Measurements from ENCODE around the gene UGCG.
"Not testable (repeated sequence)": the region's sequence is repeated elsewhere in the genome, so short reads cannot be mapped to it uniquely, and the experiment has no call there.

The UGCG gene

DNA sequence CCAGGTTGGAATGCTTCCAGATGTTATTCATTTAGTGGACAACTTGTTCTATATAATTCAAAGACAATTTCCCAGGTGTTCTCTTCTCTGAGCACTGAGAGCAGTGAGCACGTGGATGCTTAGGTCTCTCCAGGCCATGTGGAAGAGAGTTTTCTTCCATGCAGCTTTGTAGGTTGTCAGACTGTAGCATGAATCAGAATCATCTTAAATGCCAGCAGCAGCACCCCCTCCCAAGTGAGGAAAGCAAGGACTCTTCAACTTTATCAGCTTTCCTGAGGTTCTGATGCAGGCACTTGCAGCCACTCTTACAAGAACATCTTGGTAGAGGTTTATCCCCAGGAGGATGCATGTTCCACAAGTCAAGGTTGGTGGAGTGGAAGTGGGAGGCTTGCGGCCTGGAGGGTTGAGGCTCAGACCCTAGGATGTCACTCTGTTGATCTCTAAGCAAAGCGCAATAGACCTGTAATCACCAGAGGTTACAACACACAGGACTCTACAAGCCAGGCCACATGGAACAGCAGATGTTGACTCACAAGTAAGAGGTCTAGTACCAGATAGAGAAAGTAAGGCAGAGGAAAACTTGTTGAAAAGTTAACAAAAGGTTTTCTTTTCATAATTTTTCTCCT lies 47.7 kb downstream of the UGCG start:
- peak; percentile 15; the same call in 2 of the 3 replicates for ATAC-seq
- no peak for TF ChIP-seq ESRRG (CRISPR knock-in tag; IDR thresholded peaks at IDR 0.05)
- TF ChIP-seq BACH2 (CRISPR knock-in tag; IDR thresholded peaks at IDR 0.05; ENCODE audit: borderline replicate concordance): no peak
- no peak for TF ChIP-seq ZNF8 (CRISPR knock-in tag; IDR thresholded peaks at IDR 0.05)
- no peak for TF ChIP-seq TSHZ2 (CRISPR knock-in tag; IDR thresholded peaks at IDR 0.05)
- TF ChIP-seq ZNF565 (CRISPR knock-in tag; conservative IDR thresholded peaks at IDR 0.05; ENCODE audit: low read depth): no peak
- TF ChIP-seq CREB5 (CRISPR knock-in tag; IDR thresholded peaks at IDR 0.05; ENCODE audit: low read depth): no peak
- no peak for TF ChIP-seq SNAI2 (CRISPR knock-in tag; IDR thresholded peaks at IDR 0.05)
- TF ChIP-seq RARB (CRISPR knock-in tag; IDR thresholded peaks at IDR 0.05): no peak
- no peak for TF ChIP-seq ISL1 (CRISPR knock-in tag; IDR thresholded peaks at IDR 0.05)
- no peak for TF ChIP-seq ZFP3 (CRISPR knock-in tag; IDR thresholded peaks at IDR 0.05)
- no peak for TF ChIP-seq OSR1 (CRISPR knock-in tag; IDR thresholded peaks at IDR 0.05)
- TF ChIP-seq POU6F1 (CRISPR knock-in tag; IDR thresholded peaks at IDR 0.05; ENCODE audit: borderline replicate concordance, low read depth): no peak
- TF ChIP-seq TCF4 (CRISPR knock-in tag; IDR thresholded peaks at IDR 0.05; ENCODE audit: borderline replicate concordance): no peak
- no peak for TF ChIP-seq GLIS3 (CRISPR knock-in tag; IDR thresholded peaks at IDR 0.05)
- TF ChIP-seq CSRNP3 (CRISPR knock-in tag; IDR thresholded peaks at IDR 0.05): no peak
- TF ChIP-seq CSDC2 (CRISPR knock-in tag; IDR thresholded peaks at IDR 0.05): no peak
- no peak for TF ChIP-seq ARNTL (CRISPR knock-in tag; IDR thresholded peaks at IDR 0.05; ENCODE audit: borderline replicate concordance, low read depth)
- no peak for TF ChIP-seq PPARA (CRISPR knock-in tag; IDR thresholded peaks at IDR 0.05; ENCODE audit: borderline replicate concordance)

DNA sequence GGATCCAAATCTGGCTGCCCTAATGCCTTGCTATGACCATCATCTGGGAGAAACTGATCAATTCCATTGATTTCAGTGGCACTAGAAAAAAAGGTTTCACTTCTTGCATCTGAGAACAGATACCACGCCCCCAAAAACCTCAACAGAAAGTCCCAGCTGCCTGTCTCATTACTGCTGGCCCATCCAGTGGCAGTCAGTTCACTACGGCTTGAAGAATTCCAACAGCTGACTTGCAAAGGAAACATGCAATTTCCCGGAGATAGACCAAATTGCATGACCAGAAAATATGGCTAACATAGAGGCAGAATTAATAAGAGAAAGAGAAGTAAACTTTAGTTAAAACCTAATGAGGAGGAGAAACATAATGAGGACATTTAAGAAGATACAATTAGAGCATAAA lies 48.6 kb downstream of the UGCG start:
- TF ChIP-seq TOX (CRISPR knock-in tag; IDR thresholded peaks at IDR 0.05; ENCODE audit: borderline replicate concordance) (no peak), OSR1 (CRISPR knock-in tag; IDR thresholded peaks at IDR 0.05) (no peak)
- ATAC-seq: no peak

DNA sequence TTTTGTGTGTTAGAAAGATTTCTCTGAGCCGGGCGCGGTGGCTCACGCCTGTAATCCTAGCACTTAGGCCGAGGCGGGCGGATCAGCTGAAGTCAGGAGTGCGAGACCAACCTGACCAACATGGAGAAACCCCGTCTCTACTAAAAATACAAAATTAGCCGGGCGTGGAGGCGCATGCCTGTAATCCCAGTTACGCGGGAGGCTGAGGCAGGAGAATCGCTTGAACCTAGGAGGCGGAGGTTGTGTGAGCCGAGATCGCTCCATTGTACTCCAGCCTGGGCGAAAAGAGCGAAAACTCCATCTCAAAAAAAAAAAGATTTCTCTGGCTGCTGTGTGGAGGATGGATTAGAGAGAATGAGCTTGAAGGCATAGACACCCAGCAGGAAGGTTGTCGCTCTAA lies 51.5 kb downstream of the UGCG start:
- not testable (repeated sequence) for ATAC-seq

- TF ChIP-seq TOX (CRISPR knock-in tag; IDR thresholded peaks at IDR 0.05; ENCODE audit: borderline replicate concordance): no peak
- no peak for TF ChIP-seq SNAI2 (CRISPR knock-in tag; IDR thresholded peaks at IDR 0.05)
- no peak for TF ChIP-seq GLIS3 (CRISPR knock-in tag; IDR thresholded peaks at IDR 0.05)
- TF ChIP-seq PPARA (CRISPR knock-in tag; IDR thresholded peaks at IDR 0.05; ENCODE audit: borderline replicate concordance): no peak
- TF ChIP-seq ARNTL (CRISPR knock-in tag; IDR thresholded peaks at IDR 0.05; ENCODE audit: borderline replicate concordance, low read depth): no peak
- TF ChIP-seq ZC3H10 (CRISPR knock-in tag; IDR thresholded peaks at IDR 0.05): no peak
- no peak for TF ChIP-seq CSDC2 (CRISPR knock-in tag; IDR thresholded peaks at IDR 0.05)
- no peak for TF ChIP-seq POU6F1 (CRISPR knock-in tag; IDR thresholded peaks at IDR 0.05; ENCODE audit: borderline replicate concordance, low read depth)
Measured at GRCh38 chr9:111948951-111949350, 52.3 kb downstream of the UGCG start.

More at GRCh38 chr9:111948951-111949350, 52.3 kb downstream of the UGCG start:
- no peak for ATAC-seq
